CD4-positive, alpha-beta T cell treated with Interleukin-21 for 1 hour (primary cell): Measurements from ENCODE around the gene SHC4.
"Not testable (repeated sequence)": the region's sequence is repeated elsewhere in the genome, so short reads cannot be mapped to it uniquely, and the experiment has no call there.

Experiments
- DNase-seq: peaks from one replicate; pipeline ENCODE4 v3.0.0-alpha.2; 2020

SHC4 gene

GRCh38 chr15:48790466-48791115 lies 173.1 kb downstream of the SHC4 start:
- not testable (repeated sequence) for DNase-seq

- DNase-seq: no peak
Observed at GRCh38 chr15:48785712-48786111, 178.0 kb downstream of the SHC4 start.

GRCh38 chr15:48785195-48785594 lies 178.5 kb downstream of the SHC4 start:
- DNase-seq: no peak

GRCh38 chr15:48784756-48785155 lies 179.0 kb downstream of the SHC4 start:
- DNase-seq: no peak

GRCh38 chr15:48782911-48783310 lies 180.8 kb downstream of the SHC4 start:
- no peak for DNase-seq

- DNase-seq: no peak
Observed at GRCh38 chr15:48781481-48782081, 182.1 kb downstream of the SHC4 start.

- no peak for DNase-seq
Observed at GRCh38 chr15:48781017-48781416, 182.7 kb downstream of the SHC4 start.

GRCh38 chr15:48778331-48778730 lies 185.4 kb downstream of the SHC4 start:
- DNase-seq: no peak

- no peak for DNase-seq
Observed at GRCh38 chr15:48777645-48778330, 185.9 kb downstream of the SHC4 start.

- DNase-seq: no peak
Observed at GRCh38 chr15:48775546-48775945, 188.2 kb downstream of the SHC4 start.

GRCh38 chr15:48774484-48774883 lies 189.2 kb downstream of the SHC4 start:
- no peak for DNase-seq
